GM20431 (cell line): ENCODE measurements around the gene ACOX3.

ENCODE experiments used
- in situ Hi-C: fragments of 300-500 bp; cut with MseI, MboI; formaldehyde crosslinking; loops from one replicate; pipeline ENCODE4 v1.15.0; 2020; ENCODE audit warnings: low sequenced_read_pairs; ENCODE audit not compliant: unreplicated experiment

ACOX3 gene

GRCh38 chr4:8332038-8332857 lies 108.3 kb downstream of the ACOX3 start:
- in situ Hi-C loops = no loop called here

GRCh38 chr4:8331575-8331955 lies 109.0 kb downstream of the ACOX3 start:
- in situ Hi-C loops = no loop called here

- in situ Hi-C loops = no loop called here
These were observed 109.5 kb downstream of the ACOX3 start for GRCh38 chr4:8330821-8331574.

DNA sequence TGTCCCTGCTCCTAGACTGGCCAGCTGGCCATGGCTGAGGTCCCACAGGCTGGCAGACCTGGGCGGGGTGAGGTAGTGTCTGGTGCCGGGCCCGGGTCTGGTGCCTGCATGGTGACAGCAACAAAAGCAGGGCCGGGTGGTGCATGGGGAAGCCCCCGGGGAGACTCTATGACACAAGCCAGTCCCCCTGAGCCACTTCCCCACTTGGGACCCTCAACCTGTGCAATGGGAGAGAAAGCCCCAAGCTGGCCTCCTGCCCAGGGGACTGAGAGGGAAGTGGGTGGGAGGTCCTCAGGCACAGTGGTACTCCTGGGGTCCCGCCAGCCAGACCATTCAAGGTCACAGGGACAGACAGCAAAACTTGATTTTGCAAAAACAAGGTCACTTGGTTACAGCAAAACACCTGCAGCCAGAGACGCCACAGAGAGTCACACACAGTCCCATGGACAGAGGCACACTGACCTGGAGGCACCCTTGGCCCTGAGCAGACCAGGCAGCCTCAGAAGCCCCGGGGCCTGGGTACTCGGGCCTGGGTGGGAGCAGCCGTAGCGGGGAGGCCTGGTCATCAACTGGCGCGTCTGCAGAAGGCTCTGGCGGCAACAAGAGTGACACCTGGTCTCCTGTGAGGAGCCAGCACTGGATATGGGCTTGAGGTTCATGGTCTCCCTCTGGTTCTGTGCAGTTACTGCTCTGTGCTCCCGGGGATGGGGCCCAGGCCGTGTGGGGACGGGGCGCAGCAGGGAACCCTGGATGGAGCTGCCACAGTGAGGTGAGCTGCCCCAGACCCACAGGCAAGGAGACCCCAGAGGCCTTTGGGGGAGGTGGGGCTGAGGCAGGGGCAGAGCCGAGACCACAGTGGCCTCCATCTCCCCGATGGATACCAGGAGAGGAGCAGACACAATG lies 110.4 kb downstream of the ACOX3 start:
- in situ Hi-C loops = no loop called here

- in situ Hi-C loops = no loop called here
These were observed 111.0 kb downstream of the ACOX3 start for GRCh38 chr4:8329560-8329858.

DNA sequence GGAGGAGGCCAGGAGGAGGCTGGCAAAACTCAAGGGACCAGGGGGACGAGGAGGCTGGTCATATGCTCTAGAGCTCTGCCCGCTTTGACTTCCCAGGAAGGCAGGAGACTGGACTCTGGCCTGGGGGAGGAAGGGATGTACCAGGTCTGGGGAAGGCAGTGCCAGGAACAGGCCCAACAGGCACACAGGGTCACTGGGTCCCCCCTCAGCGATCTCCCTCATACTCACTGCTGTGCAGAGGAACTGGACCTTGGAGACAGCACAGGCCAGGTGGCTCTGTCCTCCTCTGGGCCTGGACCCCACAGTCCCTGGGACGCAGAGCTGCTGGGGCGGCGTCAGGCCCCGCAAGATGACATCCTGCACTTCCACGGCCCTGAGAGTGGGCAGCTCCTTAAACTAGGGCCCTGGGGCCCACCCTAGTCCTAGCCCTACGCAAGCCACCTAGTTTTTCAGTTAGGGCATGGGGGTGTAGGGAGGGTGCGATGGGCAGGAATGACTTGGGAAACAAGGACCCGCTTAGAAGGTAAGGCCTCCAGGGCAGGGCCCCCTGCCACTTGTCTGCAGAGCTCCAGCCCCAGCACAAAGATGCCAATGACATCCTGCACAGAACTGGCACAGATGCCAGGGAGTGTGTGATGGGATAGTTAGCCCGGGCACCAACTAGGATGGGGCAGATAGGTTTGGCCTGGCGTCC lies 111.5 kb downstream of the ACOX3 start:
- in situ Hi-C loops = no loop called here

DNA sequence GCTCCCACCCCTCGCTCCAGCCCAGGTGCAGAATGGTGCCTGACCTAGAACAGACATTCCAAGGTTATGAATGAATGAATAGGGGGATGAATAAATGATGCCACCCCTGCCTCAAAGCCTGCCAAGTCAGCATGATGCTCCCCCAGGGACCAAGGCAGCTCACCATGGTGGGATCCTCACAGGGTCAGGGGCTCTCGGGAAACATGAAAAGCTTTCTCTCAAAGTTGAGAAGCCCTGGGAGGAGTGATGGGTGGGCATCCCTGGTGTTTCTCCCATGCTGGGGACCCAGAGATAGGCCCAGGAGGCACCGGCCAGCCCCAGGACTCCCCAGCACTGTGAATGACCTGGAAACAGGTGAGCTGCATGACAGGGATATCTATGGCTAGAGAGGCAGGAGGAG lies 112.1 kb downstream of the ACOX3 start:
- in situ Hi-C loops = no loop called here

- in situ Hi-C loops = no loop called here
These were observed 114.3 kb downstream of the ACOX3 start for GRCh38 chr4:8326206-8326605.

- in situ Hi-C loops = no loop called here
These were observed 115.1 kb downstream of the ACOX3 start for GRCh38 chr4:8325291-8325973.

- in situ Hi-C loops = no loop called here
These were observed 115.8 kb downstream of the ACOX3 start for GRCh38 chr4:8324640-8325239.

- in situ Hi-C loops = no loop called here
These were observed 116.5 kb downstream of the ACOX3 start for GRCh38 chr4:8323947-8324555.

GRCh38 chr4:8322794-8323704 lies 117.5 kb downstream of the ACOX3 start:
- in situ Hi-C loops = no loop called here

GRCh38 chr4:8321771-8322170 lies 118.8 kb downstream of the ACOX3 start:
- in situ Hi-C loops = no loop called here

DNA sequence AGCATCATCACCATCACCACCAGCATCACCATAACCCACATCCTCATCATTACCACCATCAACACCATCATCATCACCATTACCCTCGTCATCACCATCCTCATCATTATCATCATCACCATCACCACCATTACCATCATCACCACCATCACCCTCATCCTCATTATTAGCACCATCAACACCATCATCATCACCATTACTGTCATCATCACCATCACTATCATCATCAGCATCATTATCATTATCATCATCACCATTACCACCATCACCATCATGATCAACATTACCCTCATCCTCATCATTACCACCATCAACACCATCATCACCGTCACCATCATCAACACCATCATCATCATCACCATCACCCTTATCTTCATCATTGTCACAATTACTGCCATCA lies 119.3 kb downstream of the ACOX3 start:
- in situ Hi-C loops = no loop called here

- in situ Hi-C loops = no loop called here
These were observed 120.2 kb downstream of the ACOX3 start for GRCh38 chr4:8320386-8320750.

- in situ Hi-C loops = no loop called here
These were observed 120.7 kb downstream of the ACOX3 start for GRCh38 chr4:8319731-8320385.

GRCh38 chr4:8319061-8319460 lies 121.5 kb downstream of the ACOX3 start:
- in situ Hi-C loops = no loop called here
